ENCODE measurements around the gene IQGAP2. TPM values are rescaled to one million over a fixed set of nuclear protein-coding genes. Genes with fewer than 3 reads are reported as not detected.

Gene IQGAP2
- total and polyA plus RNA-seq, 2 donors (not counting 1 experiment from before 2014, with no cell fraction given): 8.1 to 15.0 TPM

DNA sequence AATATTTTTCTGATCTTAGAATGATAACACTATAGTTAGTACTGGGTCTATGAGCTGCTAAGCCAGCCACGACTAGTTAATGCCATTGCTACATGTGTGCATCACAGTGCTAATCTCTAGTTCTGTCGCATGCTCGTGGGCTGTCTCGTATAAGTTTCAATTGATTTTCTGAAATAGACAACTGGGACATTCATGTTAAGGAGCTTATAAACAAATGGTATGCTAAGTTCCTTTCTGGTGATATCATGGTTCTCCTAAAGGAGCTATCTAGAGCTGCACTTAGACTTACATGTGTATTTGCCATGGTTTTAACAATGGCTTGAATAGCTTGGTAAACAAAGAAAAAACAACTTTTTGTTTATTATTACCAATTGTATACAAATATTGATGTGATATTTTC is 173.9 kb downstream of the IQGAP2 start:
- no peak overlapping the region for H3K27ac Mint-ChIP-seq
- no peaks in the 10 kb centered on the region for H3K27me3 ChIP-seq (replicated peaks in 1 of 4; ENCODE audit: control extremely low read depth in 1 of 4, control insufficient read depth in 3 of 4, insufficient read depth in 4 of 4, low read length in 3 of 4)
- DNase-seq: no peak
- H3K36me3 ChIP-seq (replicated peaks in 1 of 2; ENCODE audit: control extremely low read depth in 1 of 2, control insufficient read depth in 1 of 2, extremely low read depth in 1 of 2, insufficient read depth in 2 of 2, low read length in 1 of 2): peaks cover 0 to 2% of the 10 kb centered on the region in 2 experiments
- CTCF ChIA-PET: interaction anchor here (0.6 kb wide), 1 partner anchor 305 kb away, joined by 3 read pairs; no protein-coding TSS in a partner anchor
- no peaks in the 10 kb centered on the region for H3K27me3 Mint-ChIP-seq
- no peak for TF ChIP-seq EZH2 (IDR thresholded peaks at IDR 0.05; ENCODE audit: borderline replicate concordance, insufficient read depth, low read depth, low read length, poor library complexity, severe bottlenecking)
- TF ChIP-seq CTCF (IDR thresholded peaks at IDR 0.05): no peak
- H3K79me2 ChIP-seq (ENCODE audit: control insufficient read depth, insufficient read depth, low read length): no peaks in the 10 kb centered on the region
- no peak overlapping the region for H3K4me3 ChIP-seq (ENCODE audit: control extremely low read depth in 1 of 5, extremely low read depth in 1 of 5, insufficient read depth in 1 of 5, low read depth in 2 of 5, low read length in 4 of 5)
- no peak overlapping the region for H3K9ac ChIP-seq (ENCODE audit: low read length)
- peaks cover 12% of the 10 kb centered on the region for H3K4me1 Mint-ChIP-seq
- no peaks in the 10 kb centered on the region for H4K20me1 ChIP-seq (ENCODE audit: control insufficient read depth, insufficient read depth, low read length, poor library complexity, severe bottlenecking)
- intact Hi-C loops (cut with micrococcal nuclease): no loop called here
- 97% methylated on average over 4 of the region's 4 CpGs for WGBS (ENCODE audit: insufficient coverage)
- no peaks in the 10 kb centered on the region for H3K9me3 ChIP-seq (ENCODE audit: control extremely low read depth in 1 of 3, control insufficient read depth in 2 of 3, insufficient read depth in 1 of 3, low read length in 2 of 3)
- H3K4me3 Mint-ChIP-seq: no peak overlapping the region
- no peak overlapping the region for H3K27ac ChIP-seq (ENCODE audit: low read length in 2 of 2)
- no peak overlapping the region for H2AFZ ChIP-seq (ENCODE audit: insufficient read depth, low read depth, low read length, poor library complexity, severe bottlenecking)
- no peak overlapping the region for H3K4me2 ChIP-seq (replicated peaks; ENCODE audit: low read depth, low read length, poor library complexity, severe bottlenecking)
- H3K4me1 ChIP-seq (ENCODE audit: control insufficient read depth in 2 of 2, insufficient read depth in 2 of 2, low read length in 2 of 2): peaks cover 4 to 8% of the 10 kb centered on the region in 2 donors
- POLR2A ChIA-PET: no interaction called here
- no peak for ATAC-seq (ENCODE audit: low read depth)
- no peaks in the 10 kb centered on the region for H3K9me3 Mint-ChIP-seq (ENCODE audit: insufficient read depth)

- DNase-seq (no peak), ATAC-seq (ENCODE audit: low read depth) (no peak)
- ChIA-PET POLR2A (no interaction called here), CTCF (no interaction called here)
- Histone ChIP-seq H3K9ac (ENCODE audit: low read length) (no peak overlapping the region), H3K4me2 (replicated peaks; ENCODE audit: low read depth, low read length, poor library complexity, severe bottlenecking) (no peak overlapping the region), H4K20me1 (ENCODE audit: control insufficient read depth, insufficient read depth, low read length, poor library complexity, severe bottlenecking) (no peaks in the 10 kb centered on the region), H2AFZ (ENCODE audit: insufficient read depth, low read depth, low read length, poor library complexity, severe bottlenecking) (no peak overlapping the region), H3K4me1 (ENCODE audit: control insufficient read depth in 2 of 2, insufficient read depth in 2 of 2, low read length in 2 of 2) (peaks cover 4 to 12% of the 10 kb centered on the region in 2 donors), H3K36me3 (replicated peaks in 1 of 2; ENCODE audit: control extremely low read depth in 1 of 2, control insufficient read depth in 1 of 2, extremely low read depth in 1 of 2, insufficient read depth in 2 of 2, low read length in 1 of 2) (peaks cover 0 to 2% of the 10 kb centered on the region in 2 experiments), H3K4me3 (ENCODE audit: control extremely low read depth in 1 of 5, extremely low read depth in 1 of 5, insufficient read depth in 1 of 5, low read depth in 2 of 5, low read length in 4 of 5) (no peak overlapping the region), H3K79me2 (ENCODE audit: control insufficient read depth, insufficient read depth, low read length) (no peaks in the 10 kb centered on the region), H3K9me3 (ENCODE audit: control extremely low read depth in 1 of 3, control insufficient read depth in 2 of 3, insufficient read depth in 1 of 3, low read length in 2 of 3) (no peaks in the 10 kb centered on the region), H3K27me3 (replicated peaks in 1 of 4; ENCODE audit: control extremely low read depth in 1 of 4, control insufficient read depth in 3 of 4, insufficient read depth in 4 of 4, low read length in 3 of 4) (no peaks in the 10 kb centered on the region), H3K27ac (ENCODE audit: low read length in 2 of 2) (no peak overlapping the region)
- WGBS (ENCODE audit: insufficient coverage): 100% methylated on average over 3 of the region's 7 CpGs
- Mint-ChIP-seq H3K9me3 (ENCODE audit: insufficient read depth) (no peaks in the 10 kb centered on the region), H3K27me3 (no peaks in the 10 kb centered on the region), H3K4me3 (no peak overlapping the region), H3K27ac (no peak overlapping the region), H3K4me1 (peaks cover 18% of the 10 kb centered on the region)
- TF ChIP-seq CTCF (IDR thresholded peaks at IDR 0.05) (no peak), EZH2 (IDR thresholded peaks at IDR 0.05; ENCODE audit: borderline replicate concordance, insufficient read depth, low read depth, low read length, poor library complexity, severe bottlenecking) (no peak)
- intact Hi-C loops (cut with micrococcal nuclease): no loop called here
These were observed 176.3 kb downstream of the IQGAP2 start for GRCh38 chr5:76579166-76579937.
